ENCODE results near the gene ALLC. TPM values are rescaled to one million over a fixed set of nuclear protein-coding genes. Genes with fewer than 3 reads are reported as not detected.

The ALLC gene
- total and polyA plus RNA-seq, 9 of the 15 experiments (the other 6 are each of a cell fraction or from before 2014, with no cell fraction given), result not detected

- TF ChIP-seq RERE (CRISPR knock-in tag; IDR thresholded peaks at IDR 0.05; ENCODE audit: borderline replicate concordance) (no peak), ZNF395 (CRISPR knock-in tag; IDR thresholded peaks at IDR 0.05) (no peak), CEBPZ (IDR thresholded peaks at IDR 0.05; ENCODE audit: borderline replicate concordance, low read depth, low read length) (no peak), FOSL1 (tag; conservative IDR thresholded peaks at IDR 0.05) (no peak), ZNF518B (CRISPR knock-in tag; IDR thresholded peaks at IDR 0.05) (no peak), FIP1L1 (IDR thresholded peaks at IDR 0.05; ENCODE audit: low read depth, low read length, poor library complexity, severe bottlenecking) (no peak), RNF2 (IDR thresholded peaks at IDR 0.05) (no peak), TFAM (CRISPR knock-in tag; conservative IDR thresholded peaks at IDR 0.05) (no peak), TCF15 (CRISPR knock-in tag; IDR thresholded peaks at IDR 0.05) (no peak), ZNF140 (CRISPR knock-in tag; IDR thresholded peaks at IDR 0.05) (no peak), ATF4 (CRISPR knock-in tag; IDR thresholded peaks at IDR 0.05) (no peak)
Measured at GRCh38 chr2:3747826-3748225, 89.8 kb downstream of the ALLC start (continued).

All from K562 (cell line).